Neutrophil (primary cell): ENCODE data around the gene EPHA2.

Experiments
- H3K27ac ChIP-seq: fragments of 200-600 bp; sonication (generic); 2 replicates; pipeline ENCODE4 v1.5.1; 2016; ENCODE audit warnings: mild to moderate bottlenecking, moderate library complexity
- H3K27me3 ChIP-seq: fragments of 200-600 bp; sonication (generic); 2 replicates; pipeline ENCODE4 v1.6.0; 2016; ENCODE audit warnings: mild to moderate bottlenecking
- H3K36me3 ChIP-seq: fragments of 200-600 bp; sonication (generic); 2 replicates; pipeline ENCODE4 v1.5.1; 2017
- H3K4me1 ChIP-seq, 2 experiments: fragments of 200-600 bp in 1 of 2; sonication (generic) in 1 of 2; 1 replicate in 1 of 2; 2 replicates in 1 of 2; pipeline versions ENCODE4 v1.5.1 to v1.6.1; 2013 to 2016; ENCODE audit warnings: low read depth in 1 of 2, low read length in 1 of 2, mild to moderate bottlenecking in 1 of 2, moderate library complexity in 1 of 2; ENCODE audit not compliant: control insufficient read depth in 1 of 2, insufficient read depth in 1 of 2
- H3K4me3 ChIP-seq, 2 experiments: fragments of 200-600 bp in 1 of 2; sonication (generic) in 1 of 2; 1 replicate in 1 of 2; 2 replicates in 1 of 2; pipeline ENCODE4 v1.5.1; 2013 to 2016; ENCODE audit warnings: low read depth in 1 of 2, low read length in 1 of 2, mild to moderate bottlenecking in 1 of 2, moderate library complexity in 1 of 2
- H3K9me3 ChIP-seq: fragments of 200-600 bp; sonication (generic); 2 replicates; pipeline ENCODE4 v1.5.1; 2016
- CTCF ChIP-seq: fragments of 200-600 bp; sonication (generic); IDR thresholded peaks from 2 replicates; pipeline ENCODE4 v1.5.1; 2016; ENCODE audit warnings: antibody characterized with exemption

Gene EPHA2

DNA sequence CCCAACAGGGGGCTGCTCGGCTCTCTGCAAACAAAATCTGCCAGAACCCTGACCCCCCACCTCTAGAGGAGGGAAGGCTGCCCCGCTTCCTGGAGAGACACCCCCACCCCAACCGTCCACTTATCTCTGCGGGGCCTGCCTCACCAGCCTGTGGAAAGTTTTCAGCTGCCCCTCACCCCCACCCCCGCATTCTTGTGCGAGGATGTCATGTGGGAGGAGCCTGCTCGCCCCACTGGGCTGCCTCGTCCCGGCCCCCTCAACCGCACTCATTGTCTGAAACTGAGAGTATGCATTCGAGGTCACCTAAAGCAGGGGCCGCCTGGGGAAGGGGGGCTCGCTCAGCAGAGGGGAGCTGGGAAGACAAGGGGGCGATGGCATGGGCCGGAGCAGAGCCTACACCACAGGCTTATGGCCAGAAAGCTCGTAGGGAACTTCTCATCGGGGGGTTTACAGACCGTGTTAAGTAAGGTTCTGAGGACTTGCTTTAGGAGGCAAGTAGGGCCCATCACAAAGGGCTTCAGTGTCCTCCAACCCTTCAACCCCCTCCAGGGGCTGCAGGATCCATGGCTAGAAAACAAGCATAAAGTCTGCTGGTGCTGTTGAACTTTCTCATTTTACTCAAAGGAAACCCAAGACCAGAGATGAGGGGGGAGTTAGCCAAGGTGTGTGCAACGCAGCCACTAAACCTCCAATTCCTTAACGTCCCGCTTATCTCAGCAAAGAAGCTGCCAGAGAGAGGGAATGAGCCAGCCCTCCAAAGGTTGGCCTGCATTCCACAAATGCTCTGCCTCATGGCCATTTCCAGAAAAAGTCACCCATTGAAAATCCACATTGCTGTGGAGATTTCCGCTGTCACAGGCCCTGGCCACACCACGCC is 9.4 kb downstream of the EPHA2 start:
- Histone ChIP-seq H3K36me3 (no peaks in the 10 kb centered on the region), H3K9me3 (no peaks in the 10 kb centered on the region), H3K4me3 (no peak overlapping the region), H3K27me3 (peaks cover 20% of the 10 kb centered on the region), H3K27ac (no peak overlapping the region), H3K4me1 (no peaks in the 10 kb centered on the region)
- TF ChIP-seq CTCF = no peak

DNA sequence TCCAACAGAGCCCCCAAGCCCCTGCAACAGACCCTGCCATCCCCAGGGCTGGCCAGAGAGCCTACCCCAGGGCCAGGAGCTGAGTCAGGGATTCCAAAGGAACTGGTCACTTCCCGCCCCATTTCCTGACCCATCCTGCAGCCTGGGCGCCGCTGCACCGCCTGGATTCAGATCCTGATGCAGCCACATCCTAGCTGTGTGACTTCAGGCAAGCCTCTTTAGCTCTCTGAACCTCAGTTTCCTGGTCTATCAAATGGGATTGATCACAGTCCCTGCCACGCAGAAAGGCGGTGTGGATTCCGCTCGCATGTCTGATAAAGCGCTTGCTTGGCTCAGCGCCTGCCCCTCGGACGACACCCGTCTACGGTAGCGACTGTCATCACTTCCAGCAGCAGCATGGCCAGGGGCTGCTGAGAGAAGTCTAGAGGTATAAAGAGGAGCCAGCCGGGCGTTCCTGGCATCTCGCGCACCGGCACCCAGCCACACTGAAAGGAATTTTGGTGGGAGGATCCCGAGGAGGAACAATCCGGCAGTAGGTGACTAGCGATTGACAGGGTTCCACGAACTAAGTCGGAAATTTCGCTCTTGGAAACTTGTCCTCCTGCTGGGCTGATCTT is 10.1 kb downstream of the EPHA2 start:
- H3K4me1 ChIP-seq = no peaks in the 10 kb centered on the region
- H3K4me3 ChIP-seq = no peak overlapping the region

GRCh38 chr1:16145030-16145661 is 10.7 kb downstream of the EPHA2 start:
- Histone ChIP-seq H3K9me3 (no peaks in the 10 kb centered on the region), H3K27me3 (peaks cover 17% of the 10 kb centered on the region), H3K36me3 (no peaks in the 10 kb centered on the region), H3K4me1 (no peaks in the 10 kb centered on the region), H3K27ac (no peak overlapping the region), H3K4me3 (no peak overlapping the region)
- TF ChIP-seq CTCF = no peak

More for the DNA sequence above, 10.1 kb downstream of the EPHA2 start:
- Histone ChIP-seq H3K27me3 (peaks cover 17% of the 10 kb centered on the region), H3K9me3 (no peaks in the 10 kb centered on the region), H3K27ac (no peak overlapping the region), H3K36me3 (no peaks in the 10 kb centered on the region)
- TF ChIP-seq CTCF = no peak

DNA sequence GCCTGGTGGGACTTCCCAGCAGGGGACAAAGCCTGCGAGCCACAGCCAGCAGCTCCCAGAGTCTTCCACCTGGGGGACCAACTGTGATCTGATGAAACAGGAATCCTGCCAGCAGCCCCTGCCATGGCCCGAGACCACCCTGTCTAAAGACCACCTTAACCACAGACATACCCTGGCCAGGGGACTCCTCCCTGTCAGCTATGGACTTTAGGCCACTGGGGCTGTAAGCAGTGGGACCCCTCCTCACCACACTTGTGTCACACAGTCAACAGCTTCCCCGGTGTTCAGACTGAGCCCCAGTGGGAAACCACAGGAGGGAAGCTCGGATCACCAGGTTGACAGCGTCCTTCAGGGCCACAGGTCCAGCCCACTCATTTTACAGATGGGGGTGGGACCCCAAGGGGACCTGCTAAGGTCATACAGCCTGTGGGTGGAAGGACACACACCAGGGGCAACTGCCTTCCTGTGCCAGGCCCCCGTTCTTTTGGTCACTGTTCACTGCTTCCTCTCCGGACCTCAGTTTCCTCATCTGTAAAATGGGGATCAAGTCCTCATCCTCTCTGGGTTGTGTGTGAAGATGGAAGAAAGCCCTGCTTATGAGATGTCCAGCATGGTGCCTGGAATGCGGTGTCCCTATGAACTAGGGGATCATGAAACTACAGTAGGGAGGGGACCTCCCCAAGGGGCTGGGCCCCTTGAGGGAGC is 11.4 kb downstream of the EPHA2 start:
- Histone ChIP-seq H3K27me3 (peaks cover 17% of the 10 kb centered on the region), H3K36me3 (no peaks in the 10 kb centered on the region), H3K4me3 (no peak overlapping the region), H3K9me3 (no peaks in the 10 kb centered on the region), H3K4me1 (no peaks in the 10 kb centered on the region), H3K27ac (no peak overlapping the region)
- no peak for TF ChIP-seq CTCF

DNA sequence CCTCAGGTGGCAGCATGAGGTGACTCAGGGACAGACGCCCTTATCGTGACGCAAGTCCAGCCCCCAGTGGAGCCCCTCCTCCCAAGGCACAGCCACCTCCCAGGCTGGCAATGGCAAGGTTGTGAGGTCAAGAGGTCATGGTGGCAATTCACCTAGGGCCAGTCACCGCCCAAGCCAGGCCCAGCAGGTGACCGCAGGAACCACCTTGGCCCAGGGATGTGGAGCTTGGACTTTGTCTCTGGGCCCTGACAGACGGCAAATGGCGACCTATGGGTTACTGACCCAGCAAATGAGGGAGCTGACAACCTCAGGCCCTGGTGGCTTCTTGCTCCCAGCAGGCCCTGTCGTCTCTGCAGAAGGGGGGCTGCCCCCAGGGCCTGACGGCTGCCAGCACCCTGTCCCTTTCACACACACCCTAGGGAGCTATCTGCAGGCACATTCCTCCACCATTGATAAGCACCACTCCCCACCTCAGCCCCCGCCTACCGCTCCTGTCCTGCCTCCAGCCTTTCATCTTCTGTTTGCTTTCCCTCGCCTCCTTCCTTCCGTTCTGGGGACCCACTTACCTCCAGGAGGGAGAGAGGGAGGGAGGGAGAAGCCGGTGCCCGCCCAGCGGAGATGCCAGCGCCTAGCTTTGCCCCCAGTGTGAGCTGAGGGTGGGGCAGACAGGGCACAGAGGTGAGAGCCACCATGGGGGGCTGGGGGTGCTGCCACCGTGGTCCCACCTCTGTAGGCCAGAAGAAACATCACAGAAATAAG is 12.1 kb downstream of the EPHA2 start:
- Histone ChIP-seq H3K4me3 (no peak overlapping the region), H3K4me1 (no peaks in the 10 kb centered on the region), H3K36me3 (no peaks in the 10 kb centered on the region), H3K27me3 (peaks cover 17% of the 10 kb centered on the region), H3K9me3 (no peaks in the 10 kb centered on the region), H3K27ac (no peak overlapping the region)
- TF ChIP-seq CTCF = no peak
